ENCODE data around the gene AIMP1. TPM values are rescaled to one million over a fixed set of nuclear protein-coding genes. Genes with fewer than 3 reads are reported as not detected.

The AIMP1 gene
- total and polyA plus RNA-seq, 10 of the 15 experiments (the other 5 are each of a cell fraction or from before 2014, with no cell fraction given), result 18.6 to 131 (median 56.5) TPM

DNA sequence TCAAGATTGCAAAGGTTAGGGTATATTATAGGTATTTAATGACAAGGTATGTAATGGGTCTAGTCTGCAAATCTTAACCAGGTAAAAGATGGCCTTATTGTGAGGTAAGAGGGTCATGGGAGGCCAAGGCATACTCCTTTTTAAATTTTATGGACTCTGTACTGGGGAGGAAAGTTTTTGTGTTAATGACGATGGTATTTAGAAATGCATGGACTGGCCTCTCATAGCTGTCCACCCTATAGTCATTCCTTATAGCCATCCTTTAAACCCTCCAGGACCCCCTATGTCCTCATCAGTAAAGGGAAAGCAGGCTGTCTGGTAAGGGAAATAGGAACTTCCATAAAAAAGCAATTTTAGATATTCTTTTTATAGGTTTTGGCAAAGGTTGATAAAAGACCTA, 1.5 kb downstream of the AIMP1 start (continued):
- TF ChIP-seq E4F1 (IDR thresholded peaks at IDR 0.05; ENCODE audit: borderline replicate concordance, partially characterized antibody), result no peak
- TF ChIP-seq RAD21 (IDR thresholded peaks at IDR 0.05; ENCODE audit: insufficient read depth, low read depth, low read length), result no peak
- no peak for TF ChIP-seq IRF5 (IDR thresholded peaks at IDR 0.05; ENCODE audit: borderline replicate concordance)
- no peak for TF ChIP-seq MTA2 (IDR thresholded peaks at IDR 0.05; ENCODE audit: low read depth)
- TF ChIP-seq, protein P1, sequence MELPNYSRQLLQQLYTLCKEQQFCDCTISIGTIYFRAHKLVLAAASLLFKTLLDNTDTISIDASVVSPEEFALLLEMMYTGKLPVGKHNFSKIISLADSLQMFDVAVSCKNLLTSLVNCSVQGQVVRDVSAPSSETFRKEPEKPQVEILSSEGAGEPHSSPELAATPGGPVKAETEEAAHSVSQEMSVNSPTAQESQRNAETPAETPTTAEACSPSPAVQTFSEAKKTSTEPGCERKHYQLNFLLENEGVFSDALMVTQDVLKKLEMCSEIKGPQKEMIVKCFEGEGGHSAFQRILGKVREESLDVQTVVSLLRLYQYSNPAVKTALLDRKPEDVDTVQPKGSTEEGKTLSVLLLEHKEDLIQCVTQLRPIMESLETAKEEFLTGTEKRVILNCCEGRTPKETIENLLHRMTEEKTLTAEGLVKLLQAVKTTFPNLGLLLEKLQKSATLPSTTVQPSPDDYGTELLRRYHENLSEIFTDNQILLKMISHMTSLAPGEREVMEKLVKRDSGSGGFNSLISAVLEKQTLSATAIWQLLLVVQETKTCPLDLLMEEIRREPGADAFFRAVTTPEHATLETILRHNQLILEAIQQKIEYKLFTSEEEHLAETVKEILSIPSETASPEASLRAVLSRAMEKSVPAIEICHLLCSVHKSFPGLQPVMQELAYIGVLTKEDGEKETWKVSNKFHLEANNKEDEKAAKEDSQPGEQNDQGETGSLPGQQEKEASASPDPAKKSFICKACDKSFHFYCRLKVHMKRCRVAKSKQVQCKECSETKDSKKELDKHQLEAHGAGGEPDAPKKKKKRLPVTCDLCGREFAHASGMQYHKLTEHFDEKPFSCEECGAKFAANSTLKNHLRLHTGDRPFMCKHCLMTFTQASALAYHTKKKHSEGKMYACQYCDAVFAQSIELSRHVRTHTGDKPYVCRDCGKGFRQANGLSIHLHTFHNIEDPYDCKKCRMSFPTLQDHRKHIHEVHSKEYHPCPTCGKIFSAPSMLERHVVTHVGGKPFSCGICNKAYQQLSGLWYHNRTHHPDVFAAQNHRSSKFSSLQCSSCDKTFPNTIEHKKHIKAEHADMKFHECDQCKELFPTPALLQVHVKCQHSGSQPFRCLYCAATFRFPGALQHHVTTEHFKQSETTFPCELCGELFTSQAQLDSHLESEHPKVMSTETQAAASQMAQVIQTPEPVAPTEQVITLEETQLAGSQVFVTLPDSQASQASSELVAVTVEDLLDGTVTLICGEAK (IDR thresholded peaks at IDR 0.05; ENCODE audit: borderline replicate concordance), result no peak
- TF ChIP-seq EZH2 (IDR thresholded peaks at IDR 0.05; ENCODE audit: borderline replicate concordance, control insufficient read depth, low read depth, low read length), result no peak
- TF ChIP-seq YY1 (IDR thresholded peaks at IDR 0.05; ENCODE audit: low read depth, low read length), result no peak
- TF ChIP-seq YBX1 (IDR thresholded peaks at IDR 0.05), result no peak
- TF ChIP-seq HDGF (IDR thresholded peaks at IDR 0.05), result no peak
- TF ChIP-seq GABPA (IDR thresholded peaks at IDR 0.05; ENCODE audit: low read depth), result no peak
- TF ChIP-seq SIX5 (IDR thresholded peaks at IDR 0.05; ENCODE audit: low read depth, low read length, severe bottlenecking), result no peak
- TF ChIP-seq JUNB (IDR thresholded peaks at IDR 0.05), result no peak
- no peak for TF ChIP-seq HDAC2 (IDR thresholded peaks at IDR 0.05)
- no peak for TF ChIP-seq PAX5 (IDR thresholded peaks at IDR 0.05; ENCODE audit: borderline replicate concordance, low read depth, low read length)
